Heart right ventricle (tissue), 16 donors: ENCODE measurements around the gene CD40. TPM values are rescaled to one million over a fixed set of nuclear protein-coding genes. Genes with fewer than 3 reads are reported as not detected.

ENCODE experiments used
- ATAC-seq, 8 donors: fragments of 200-7000 bp; cut with Tn5 transposase; one replicate each; pipeline ENCODE4 v1.9.1; 2020; ENCODE audit warnings: mild to moderate bottlenecking in 8 of 8, moderate library complexity in 8 of 8, moderate number of reproducible peaks in 1 of 8
- DNase-seq, 2 donors: peaks; one replicate each; pipeline ENCODE4 v3.0.0-alpha.2; 2020
- H3K27ac ChIP-seq, 10 donors: fragments of 200-600 bp; sonication (generic) in 2 of 10; one replicate each; pipeline versions ENCODE4 v1.5.0 to v1.8.0; 2020 to 2022; ENCODE audit warnings: mild to moderate bottlenecking in 3 of 10
- H3K27me3 ChIP-seq, 7 donors: fragments of 200-600 bp; one replicate each; pipeline ENCODE4 v1.8.0; 2021 to 2022; ENCODE audit warnings: mild to moderate bottlenecking in 2 of 7
- H3K36me3 ChIP-seq, 9 donors: fragments of 200-600 bp; sonication (generic) in 1 of 9; one replicate each; pipeline versions ENCODE4 v1.5.0 to v1.8.0; 2020 to 2022; ENCODE audit warnings: mild to moderate bottlenecking in 2 of 9
- H3K4me1 ChIP-seq, 9 donors: fragments of 200-600 bp; sonication (generic) in 1 of 9; one replicate each; pipeline versions ENCODE4 v1.5.0 to v1.8.0; 2020 to 2022; ENCODE audit warnings: mild to moderate bottlenecking in 4 of 9
- H3K4me3 ChIP-seq, 10 donors: fragments of 200-600 bp; sonication (generic) in 2 of 10; one replicate each; pipeline versions ENCODE4 v1.5.0 to v1.8.0; 2020 to 2022; ENCODE audit warnings: mild to moderate bottlenecking in 7 of 10, moderate library complexity in 2 of 10
- H3K9me3 ChIP-seq, 11 donors: fragments of 200-600 bp in 10 of 11; sonication (generic) in 2 of 11; one replicate each; pipeline versions ENCODE4 v1.5.0 to v1.8.0; 2013 to 2022; ENCODE audit warnings: mild to moderate bottlenecking in 2 of 11, control low read depth in 1 of 11, moderate library complexity in 1 of 11
- WGBS, 2 donors: extraction: QIAGEN DNeasy Blood & Tissue Kit; methylation state at CpG; one replicate each; pipeline ENCODE4 v1.1.7; 2013; ENCODE audit warnings: inconsistent platforms in 1 of 2; 5-methylcytosine and 5-hydroxymethylcytosine counted together
- intact Hi-C, 10 donors: fragments of 100-400 bp; cut with DNase I; formaldehyde crosslinking; loops; one replicate each; pipeline versions ENCODE4 v1.11.1 to v1.14.2; 2022
- polyA plus RNA-seq, 2 donors: library from polyadenylated mRNA; stranded (reverse); fragments of 200-250 nt; gene quantifications; one replicate each; pipeline ENCODE4 v1.2.3, GENCODE V29; 2013
- total RNA-seq, 10 donors: library from RNA; stranded (reverse); fragmentation: NEBNext Ultra II Directional in 3 of 10; extraction: Animal tissue kit (Norgen Biotek cat#: 25700) in 3 of 10; gene quantifications; one replicate each; pipeline versions ENCODE4 v1.2.1 to v1.2.4, GENCODE V29; 2021 to 2023
- TF ChIP-seq, protein P1 (sequence below), 9 donors: fragments of 200-600 bp; sonication (generic) in 2 of 9; IDR thresholded peaks; one replicate each; pipeline versions ENCODE4 v1.5.0 to v1.8.0; 2021 to 2022; ENCODE audit warnings: antibody characterized with exemption in 9 of 9, mild to moderate bottlenecking in 5 of 9, moderate library complexity in 1 of 9
- donor health status: Arrhythmogenic right ventricular cardiomyopathy.
- donor health status: ischemic (EF 13 %, LVEDD 7.1; RV severe dilation, severe dysfunction).
- donor health status: healthy with polysubstance abuse.
- donor health status: DM: no; HTN: yes; CAD: no.
- donor health status: DM: no; HTN: no; CAD: no.
- donor health status: ischemic (EF 25% LVEDD 6.9; RV normal size, moderate dysfunction).
- donor health status: ischemic (EF 25% LVEDD 5.7; RV mildly dilated, moderate dysfunction).
- donor health status: healthy.
- donor health status: DM: yes; HTN: yes; CAD: no.
- donor health status: Ischemic cardiomyopathy.
- donor health status: ischemic (EF 35%, LVEDD 5.7; RV mildly dilated, moderate dysfunction).
- donor health status: nonischemic (EF 11% LVEDD 7.7; RV severe dilation, severe dysfunction).
- donor health status: DM: yes; HTN: yes; CAD: no.
- donor health status: PGD.
- donor health status: ischemic (EF 29% LVEDD 5.4; RV normal size, mild dysfunction).
- donor health status: nonischemic (EF 23%, LVEDD 6.1; RV moderate dilation, normal function).

The CD40 gene
- total and polyA plus RNA-seq, 12 donors: 2.6 to 25.0 (median 7.2) TPM

DNA sequence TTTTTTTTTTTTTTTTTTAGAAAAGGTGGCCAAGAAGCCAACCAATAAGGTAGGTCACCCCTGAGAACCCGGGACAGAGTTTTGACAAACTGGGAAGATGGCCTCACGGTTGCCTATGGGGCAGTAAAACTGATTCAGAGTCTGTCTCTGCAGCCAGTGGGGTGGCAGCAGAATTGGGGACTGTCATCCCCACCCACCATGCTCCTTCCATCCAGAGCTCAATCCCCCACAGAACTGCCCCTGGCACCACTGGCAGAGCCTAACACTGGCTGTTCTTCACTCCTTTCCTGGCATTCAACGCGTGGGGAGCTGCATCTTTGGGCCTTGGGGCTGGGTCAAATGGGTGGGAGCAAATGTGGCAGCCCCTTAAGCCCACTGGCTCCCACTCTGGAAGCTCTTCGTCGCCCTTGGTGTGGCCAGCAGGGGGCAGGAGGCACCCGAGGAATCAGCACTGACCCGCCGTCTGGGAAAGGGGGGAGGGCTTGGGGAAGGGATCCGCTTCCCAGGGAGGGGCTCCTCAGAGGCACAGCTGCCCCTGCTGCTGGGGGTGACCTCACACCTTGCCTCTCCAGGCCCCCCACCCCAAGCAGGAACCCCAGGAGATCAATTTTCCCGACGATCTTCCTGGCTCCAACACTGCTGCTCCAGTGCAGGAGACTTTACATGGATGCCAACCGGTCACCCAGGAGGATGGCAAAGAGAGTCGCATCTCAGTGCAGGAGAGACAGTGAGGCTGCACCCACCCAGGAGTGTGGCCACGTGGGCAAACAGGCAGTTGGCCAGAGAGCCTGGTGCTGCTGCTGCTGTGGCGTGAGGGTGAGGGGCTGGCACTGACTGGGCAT, 10.4 kb downstream of the CD40 start:
- intact Hi-C loops: loop anchor here in 2 of 10 donors (2.0 kb wide), 2 partner anchors 180 to 220 kb away; partner anchors contain the start of gene CDH22 (in 1 of the 2)
- peak in 5 of 8 donors; percentile 19 to 58 (median 38) for ATAC-seq

DNA sequence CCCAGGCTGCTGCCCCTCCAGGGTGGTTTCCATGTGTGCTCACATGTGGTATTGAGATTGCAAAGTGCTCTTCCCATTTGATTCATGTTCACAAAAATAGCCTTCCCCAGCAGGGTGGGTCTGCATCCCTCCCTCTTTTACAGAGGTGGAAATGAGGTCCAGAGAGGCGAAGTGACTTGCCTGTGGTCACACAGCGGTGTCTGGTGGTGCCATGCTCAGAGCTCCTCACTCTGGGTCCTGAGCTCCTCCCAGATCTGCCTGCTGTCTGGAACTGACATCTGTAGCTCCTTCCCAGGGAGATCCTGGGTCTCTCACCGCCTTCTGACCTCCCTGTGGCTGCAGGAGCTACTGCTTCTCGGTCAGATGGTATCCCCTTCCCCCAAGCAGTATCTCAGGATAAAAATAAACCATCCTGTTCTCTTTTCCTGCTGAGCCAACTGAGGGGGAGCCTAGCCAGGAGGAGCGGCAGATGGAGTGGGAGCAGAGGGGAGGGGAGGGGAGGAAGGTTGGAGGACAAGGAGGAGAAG, 11.9 kb downstream of the CD40 start:
- DNase-seq (no peak), ATAC-seq (peak in 4 of 8 donors; percentile 18 to 41 (median 23))
- TF ChIP-seq, protein P1, sequence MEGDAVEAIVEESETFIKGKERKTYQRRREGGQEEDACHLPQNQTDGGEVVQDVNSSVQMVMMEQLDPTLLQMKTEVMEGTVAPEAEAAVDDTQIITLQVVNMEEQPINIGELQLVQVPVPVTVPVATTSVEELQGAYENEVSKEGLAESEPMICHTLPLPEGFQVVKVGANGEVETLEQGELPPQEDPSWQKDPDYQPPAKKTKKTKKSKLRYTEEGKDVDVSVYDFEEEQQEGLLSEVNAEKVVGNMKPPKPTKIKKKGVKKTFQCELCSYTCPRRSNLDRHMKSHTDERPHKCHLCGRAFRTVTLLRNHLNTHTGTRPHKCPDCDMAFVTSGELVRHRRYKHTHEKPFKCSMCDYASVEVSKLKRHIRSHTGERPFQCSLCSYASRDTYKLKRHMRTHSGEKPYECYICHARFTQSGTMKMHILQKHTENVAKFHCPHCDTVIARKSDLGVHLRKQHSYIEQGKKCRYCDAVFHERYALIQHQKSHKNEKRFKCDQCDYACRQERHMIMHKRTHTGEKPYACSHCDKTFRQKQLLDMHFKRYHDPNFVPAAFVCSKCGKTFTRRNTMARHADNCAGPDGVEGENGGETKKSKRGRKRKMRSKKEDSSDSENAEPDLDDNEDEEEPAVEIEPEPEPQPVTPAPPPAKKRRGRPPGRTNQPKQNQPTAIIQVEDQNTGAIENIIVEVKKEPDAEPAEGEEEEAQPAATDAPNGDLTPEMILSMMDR (IDR thresholded peaks at IDR 0.05): no peak
- Histone ChIP-seq H3K27ac (no peak overlapping the region), H3K36me3 (peaks cover 0 to 40% (median 0%) of the 10 kb centered on the region in 9 donors), H3K27me3 (peaks cover 0 to 39% (median 0%) of the 10 kb centered on the region in 7 donors), H3K4me1 (peaks cover 0 to 31% (median 24%) of the 10 kb centered on the region in 9 donors), H3K4me3 (no peak overlapping the region), H3K9me3 (no peaks in the 10 kb centered on the region)
- 24 to 33% methylated on average over 5 of the region's 5 CpGs for WGBS, 2 donors
- intact Hi-C loops: loop anchor here in 5 of 10 donors (2.0 to 10.0 kb wide), 8 partner anchors 42 to 555 kb away; partner anchors contain the start of genes CDH22 (in 3 of the 5) and TP53RK (in 1 of the 5)

More for the DNA sequence above, 10.4 kb downstream of the CD40 start:
- Histone ChIP-seq H3K4me1 (peaks cover 0 to 31% (median 24%) of the 10 kb centered on the region in 9 donors), H3K27me3 (peaks cover 0 to 28% (median 0%) of the 10 kb centered on the region in 7 donors), H3K9me3 (no peaks in the 10 kb centered on the region), H3K4me3 (no peak overlapping the region), H3K27ac (no peak overlapping the region), H3K36me3 (peaks cover 0 to 53% (median 4%) of the 10 kb centered on the region in 9 donors)
- WGBS, 2 donors: 35 to 40% methylated on average over 16 of the region's 16 CpGs
- peak; percentile 24 to 35 for DNase-seq
- TF ChIP-seq, protein P1 (IDR thresholded peaks at IDR 0.05): peak; percentile 31 to 70 (median 63)

DNA sequence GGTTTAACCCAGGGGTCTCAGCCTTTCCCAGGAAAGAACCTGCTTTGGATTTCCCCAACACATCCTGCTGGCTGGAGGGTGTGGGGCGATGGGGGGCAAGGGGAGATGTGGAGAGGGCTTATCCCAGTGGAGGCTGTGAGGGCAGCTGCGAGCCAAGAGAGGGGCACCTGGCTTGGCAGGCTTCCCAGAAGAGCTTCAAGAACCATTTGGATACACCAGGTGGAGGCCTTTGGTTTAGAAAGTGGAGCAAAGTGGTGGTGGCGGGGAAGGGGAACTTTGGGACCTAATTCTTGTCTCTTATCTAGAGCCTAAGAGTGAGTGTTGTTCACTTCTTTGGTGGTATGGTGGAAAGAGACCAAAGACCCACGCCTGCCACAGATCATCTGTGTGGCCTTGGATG, 12.4 kb downstream of the CD40 start:
- no peak for DNase-seq
- Histone ChIP-seq H3K27me3 (peaks cover 0 to 39% (median 2%) of the 10 kb centered on the region in 7 donors), H3K9me3 (no peaks in the 10 kb centered on the region), H3K27ac (no peak overlapping the region), H3K4me1 (peaks cover 0 to 31% (median 24%) of the 10 kb centered on the region in 9 donors), H3K36me3 (peaks cover 0 to 34% (median 0%) of the 10 kb centered on the region in 9 donors), H3K4me3 (no peak overlapping the region)
- intact Hi-C loops: loop anchor here in 4 of 10 donors (5.0 to 10.0 kb wide), 6 partner anchors 42 to 554 kb away; partner anchors contain the start of genes CDH22 (in 2 of the 4) and TP53RK (in 1 of the 4)
- ATAC-seq: no peak
- 49 to 58% methylated on average over 4 of the region's 4 CpGs for WGBS, 2 donors
- TF ChIP-seq, protein P1 (IDR thresholded peaks at IDR 0.05): no peak

DNA sequence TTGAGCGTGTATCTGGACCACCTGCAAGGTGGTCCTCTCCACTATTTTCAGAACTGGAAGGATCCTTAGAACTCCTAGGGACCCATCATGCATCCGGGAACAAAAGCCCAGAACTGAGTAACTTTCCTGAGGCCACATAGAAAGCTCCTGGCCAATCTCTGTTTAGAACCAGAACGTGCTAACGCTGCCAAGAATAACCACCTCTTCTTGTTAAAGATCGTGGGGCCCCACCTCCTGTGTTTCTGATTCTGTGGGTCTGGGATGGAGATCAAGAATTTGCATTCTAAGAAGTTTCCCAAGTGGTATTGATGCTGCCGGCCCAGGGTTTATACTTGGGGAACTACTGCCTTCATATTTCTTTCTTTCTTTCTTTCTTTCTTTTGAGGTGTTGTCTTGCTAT, 13.3 kb downstream of the CD40 start:
- H3K27me3 ChIP-seq: peaks cover 0 to 47% (median 10%) of the 10 kb centered on the region in 7 donors
- intact Hi-C loops: loop anchor here in 4 of 10 donors (5.0 to 10.0 kb wide), 6 partner anchors 41 to 553 kb away; partner anchors contain the start of genes CDH22 (in 2 of the 4) and TP53RK (in 1 of the 4)
- peaks cover 0 to 26% (median 0%) of the 10 kb centered on the region in 9 donors for H3K36me3 ChIP-seq
- no peak overlapping the region for H3K4me3 ChIP-seq
- TF ChIP-seq, protein P1 (IDR thresholded peaks at IDR 0.05): no peak
- no peak overlapping the region for H3K27ac ChIP-seq
- ATAC-seq (no peak), DNase-seq (no peak)
- whole genome bisulfite sequencing, 2 donors: 27 to 32% methylated on average over 6 of the region's 6 CpGs
- H3K9me3 ChIP-seq: no peaks in the 10 kb centered on the region
- H3K4me1 ChIP-seq: peaks cover 0 to 31% (median 24%) of the 10 kb centered on the region in 9 donors
